Measurements from ENCODE around the gene PDXK. TPM values are rescaled to one million over a fixed set of nuclear protein-coding genes. Genes with fewer than 3 reads are reported as not detected.

Gene PDXK
- total and polyA plus RNA-seq, 2 of the 13 experiments (the other 11 are each of a cell fraction or from before 2014, with no cell fraction given) = 114 to 184 TPM

DNA sequence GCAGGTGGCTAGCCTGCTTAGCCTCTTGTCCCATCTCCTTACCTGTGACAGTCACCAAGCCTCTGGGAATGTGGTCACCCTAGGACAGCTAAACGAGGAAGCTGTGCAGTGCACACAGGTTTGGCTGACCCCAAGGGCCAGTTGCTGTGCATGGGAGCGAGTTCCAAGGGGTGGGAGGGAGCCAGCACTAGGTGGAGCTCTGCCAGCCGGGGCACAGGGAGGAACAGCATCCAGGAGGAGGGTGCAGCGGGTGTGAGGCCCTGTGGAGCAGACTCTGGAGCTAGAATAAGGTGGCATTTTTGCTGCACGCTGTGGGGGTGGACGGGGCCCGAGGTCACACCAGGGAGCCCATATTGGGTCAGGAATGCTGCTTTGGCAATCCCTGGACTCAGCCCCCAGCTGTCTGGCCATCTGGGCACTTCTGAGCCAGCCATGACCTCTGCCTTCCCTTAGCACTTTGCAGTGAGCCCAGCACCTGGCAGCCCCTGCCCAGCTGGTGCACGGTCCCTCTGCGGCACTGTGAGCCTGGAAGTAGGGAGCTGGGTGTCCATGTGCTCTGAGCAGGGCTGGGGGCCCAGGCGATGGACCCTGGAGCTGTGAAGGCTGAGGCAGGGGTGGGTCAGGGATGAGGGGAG, 8.7 kb downstream of the PDXK start:
- 18% methylated on average over 4 of the region's 10 CpGs for WGBS (ENCODE audit: low lambda C conversion rate)
- Histone ChIP-seq H3K4me3 (replicated peaks in 1 of 3; ENCODE audit: insufficient read depth in 1 of 3, low read depth in 2 of 3, low read length in 3 of 3) (peak overlapping the region; percentile 75 to 96 (median 82); a peak in 5 of 6 replicates), H3K9me3 (ENCODE audit: low read length) (no peaks in the 10 kb centered on the region), H3K36me3 (replicated peaks in 1 of 2; ENCODE audit: control insufficient read depth in 1 of 2, insufficient read depth in 2 of 2, low read length in 2 of 2) (peaks cover 5 to 15% of the 10 kb centered on the region in 2 experiments; a peak in 4 of 5 replicates), H3K4me2 (ENCODE audit: low read depth, low read length) (peak overlapping the region; percentile 96), H3K27me3 (ENCODE audit: control insufficient read depth in 1 of 2, insufficient read depth in 2 of 2, low read length in 2 of 2) (no peaks in the 10 kb centered on the region; a peak in 1 of 5 replicates), H4K20me1 (ENCODE audit: insufficient read depth, low read length) (no peaks in the 10 kb centered on the region), H3K79me2 (ENCODE audit: insufficient read depth, low read length) (peaks cover 69% of the 10 kb centered on the region), H3K9ac (ENCODE audit: insufficient read depth, low read depth, low read length) (peak overlapping the region; percentile 86), H2AFZ (ENCODE audit: low read length) (no peak overlapping the region), H3K4me1 (ENCODE audit: insufficient read depth, low read length) (peaks cover 59% of the 10 kb centered on the region), H3K27ac (ENCODE audit: extremely low read length, insufficient read depth, low read length) (peak overlapping the region; percentile 93)
- CTCF ChIA-PET (ENCODE audit: low intra/inter-chr PET ratio, low total read pairs) = no interaction called here
- peak; percentile 39 for DNase-seq (ENCODE audit: low spot score)
- POLR2A ChIA-PET = interaction anchor here (1.3 to 5.5 kb wide), 13 partner anchors 8 to 62 kb away, joined by 4 to 43 read pairs (median 12); partner anchors contain the start of genes PDXK and RRP1
- in situ Hi-C loops (cut with HindIII; ENCODE audit: extremely low pct_ligation_motif_present, low pct_unique_long_range_greater_than_20kb) = no loop called here
- intact Hi-C loops (cut with micrococcal nuclease; ENCODE audit: unreplicated experiment) = no loop called here
- no TSS peak for BruUV-seq (replicated peaks)
- peak; percentile 45 for ATAC-seq
- FAIRE-seq = no peak
- TF ChIP-seq HMGA1 (CRISPR knock-in tag; conservative IDR thresholded peaks at IDR 0.05) (no peak), AGO1 (IDR thresholded peaks at IDR 0.05; ENCODE audit: low read depth, low read length, poor library complexity, severe bottlenecking) (no peak), KAT8 (CRISPR knock-in tag; IDR thresholded peaks at IDR 0.05) (no peak), ETV5 (CRISPR knock-in tag; IDR thresholded peaks at IDR 0.05; ENCODE audit: borderline replicate concordance) (no peak), BCL6 (CRISPR knock-in tag; IDR thresholded peaks at IDR 0.05) (peak; percentile 23; the same call in 1 of the 2 replicates), ZFP1 (CRISPR knock-in tag; IDR thresholded peaks at IDR 0.05) (0 out of 2 replicates have a peak, but pooled peaks have one; percentile 26), ZNF441 (CRISPR knock-in tag; IDR thresholded peaks at IDR 0.05; ENCODE audit: borderline replicate concordance) (0 out of 2 replicates have a peak, but pooled peaks have one; percentile 21), MIXL1 (CRISPR knock-in tag; IDR thresholded peaks at IDR 0.05) (0 out of 2 replicates have a peak, but pooled peaks have one; percentile 19), ZNF674 (CRISPR knock-in tag; IDR thresholded peaks at IDR 0.05; ENCODE audit: low read depth) (no peak), NR2F6 (IDR thresholded peaks at IDR 0.05) (peak; percentile 29; the same call in 1 of the 2 replicates), NR2F6 (CRISPR knock-in tag; IDR thresholded peaks at IDR 0.05) (0 out of 2 replicates have a peak, but pooled peaks have one; percentile 40), GABPA (IDR thresholded peaks at IDR 0.05; ENCODE audit: low read depth, low read length) (no peak), GABPA (CRISPR knock-in tag; IDR thresholded peaks at IDR 0.05; ENCODE audit: low read depth) (peak; percentile 9; the same call in 1 of the 2 replicates), ZNF343 (CRISPR knock-in tag; IDR thresholded peaks at IDR 0.05) (no peak), TAF15 (IDR thresholded peaks at IDR 0.05; ENCODE audit: low read depth, low read length, poor library complexity, severe bottlenecking) (peak; percentile 23), KMT2B (CRISPR knock-in tag; IDR thresholded peaks at IDR 0.05) (no peak), IRF9 (CRISPR knock-in tag; IDR thresholded peaks at IDR 0.05; ENCODE audit: borderline replicate concordance) (no peak), ARHGAP35 (CRISPR knock-in tag; IDR thresholded peaks at IDR 0.05; ENCODE audit: borderline replicate concordance) (0 out of 2 replicates have a peak, but pooled peaks have one; percentile 28), RAD21 (CRISPR knock-in tag; IDR thresholded peaks at IDR 0.05) (0 out of 2 replicates have a peak, but pooled peaks have one; percentile 31)
- TF ChIP-seq, protein P1, sequence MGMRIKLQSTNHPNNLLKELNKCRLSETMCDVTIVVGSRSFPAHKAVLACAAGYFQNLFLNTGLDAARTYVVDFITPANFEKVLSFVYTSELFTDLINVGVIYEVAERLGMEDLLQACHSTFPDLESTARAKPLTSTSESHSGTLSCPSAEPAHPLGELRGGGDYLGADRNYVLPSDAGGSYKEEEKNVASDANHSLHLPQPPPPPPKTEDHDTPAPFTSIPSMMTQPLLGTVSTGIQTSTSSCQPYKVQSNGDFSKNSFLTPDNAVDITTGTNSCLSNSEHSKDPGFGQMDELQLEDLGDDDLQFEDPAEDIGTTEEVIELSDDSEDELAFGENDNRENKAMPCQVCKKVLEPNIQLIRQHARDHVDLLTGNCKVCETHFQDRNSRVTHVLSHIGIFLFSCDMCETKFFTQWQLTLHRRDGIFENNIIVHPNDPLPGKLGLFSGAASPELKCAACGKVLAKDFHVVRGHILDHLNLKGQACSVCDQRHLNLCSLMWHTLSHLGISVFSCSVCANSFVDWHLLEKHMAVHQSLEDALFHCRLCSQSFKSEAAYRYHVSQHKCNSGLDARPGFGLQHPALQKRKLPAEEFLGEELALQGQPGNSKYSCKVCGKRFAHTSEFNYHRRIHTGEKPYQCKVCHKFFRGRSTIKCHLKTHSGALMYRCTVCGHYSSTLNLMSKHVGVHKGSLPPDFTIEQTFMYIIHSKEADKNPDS (CRISPR knock-in tag; IDR thresholded peaks at IDR 0.05) = peak; percentile 88; the same call in 1 of the 2 replicates

Data from HepG2 (cell line).